HG03558 (cell line): ENCODE data around the gene SMC3.
A peak's percentile ranks its signal among the peaks of the same experiment; 100 is the strongest.
"Not testable (repeated sequence)": the region's sequence is repeated elsewhere in the genome, so short reads cannot be mapped to it uniquely, and the experiment has no call there.

ENCODE experiments used
- ATAC-seq: cut with Tn5 transposase; IDR thresholded peaks from one replicate; pipeline ENCODE4 v1.9.1; 2021; ENCODE audit warnings: moderate number of reproducible peaks; ENCODE audit not compliant: unreplicated experiment; ENCODE audit errors: extremely low read depth

SMC3 gene

DNA sequence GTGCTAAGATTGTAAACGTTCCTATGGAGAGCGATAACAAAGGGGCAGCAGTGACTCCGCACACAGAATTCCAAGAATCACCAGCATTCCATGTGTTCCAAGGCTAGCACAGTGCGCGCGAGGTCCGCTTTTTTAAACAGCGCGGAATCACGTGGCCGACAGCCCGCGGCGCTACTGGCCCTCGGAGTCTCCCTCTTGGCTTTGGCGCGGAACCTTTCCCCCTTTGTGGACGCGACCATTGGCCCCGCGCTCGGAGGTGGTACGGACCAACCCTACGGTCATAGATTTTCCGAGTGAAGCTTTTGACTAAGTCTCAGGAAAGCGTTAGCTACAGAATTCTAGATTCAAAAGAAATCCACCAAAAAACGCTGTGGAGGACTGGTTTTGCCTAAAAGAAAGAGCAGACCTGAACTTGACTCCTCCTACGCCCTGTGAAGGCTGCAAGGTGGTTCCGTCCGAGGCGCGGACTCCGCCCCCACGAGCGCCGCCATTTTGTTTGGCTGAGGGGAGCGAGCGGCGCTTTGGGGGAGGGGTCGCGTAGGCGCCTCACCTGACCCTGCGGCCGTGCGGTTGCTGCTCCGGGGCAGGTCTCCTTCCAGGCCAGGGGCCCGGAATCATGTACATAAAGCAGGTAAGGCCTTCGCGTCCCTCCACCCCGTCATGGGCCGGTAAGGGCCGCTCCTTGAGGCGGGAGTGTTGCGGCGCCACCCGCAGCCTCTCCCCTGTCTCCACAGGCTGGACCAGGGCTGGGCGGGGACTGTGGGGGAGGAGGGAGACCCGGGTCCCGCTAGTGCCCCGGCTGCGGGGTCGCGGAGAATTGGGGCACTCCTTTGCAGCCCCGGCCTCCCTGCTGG, at the start of gene SMC3:
Gene SMC3, plus strand, starts transcription at position 495 of the 854 bp plus-strand sequence. Its CDS starts 122 bp downstream, at position 617.
- peak; percentile 75 for ATAC-seq

DNA sequence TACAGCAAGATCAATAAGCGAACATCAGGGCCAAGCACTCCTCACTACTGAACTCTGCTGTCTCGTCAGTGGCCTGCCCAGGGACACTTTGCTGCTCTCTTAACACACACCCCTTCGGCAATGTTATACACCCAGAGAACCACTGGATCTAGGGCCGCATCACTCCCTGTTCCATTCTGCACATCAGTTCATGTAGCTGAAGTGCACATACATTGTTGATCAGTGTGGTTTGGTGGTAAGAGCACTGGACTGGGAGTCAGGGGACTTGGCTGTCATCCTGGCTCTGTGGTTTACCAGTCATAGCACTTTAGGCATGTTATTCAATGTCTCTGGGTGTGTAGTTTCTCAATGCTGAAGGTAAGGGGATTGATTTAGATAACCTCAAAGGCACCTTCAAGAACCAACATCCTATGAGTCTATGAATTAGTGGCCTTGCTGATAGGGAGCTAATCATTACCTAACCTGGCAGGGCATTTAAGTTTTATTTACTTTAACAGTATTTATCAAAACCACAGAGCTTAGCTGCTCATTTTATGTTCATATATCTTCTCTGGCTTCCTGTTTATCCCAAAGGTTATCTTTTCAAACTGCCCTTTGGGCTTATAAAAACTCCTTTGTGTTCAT, 45.0 kb upstream of the SMC3 start:
- no peak for ATAC-seq

DNA sequence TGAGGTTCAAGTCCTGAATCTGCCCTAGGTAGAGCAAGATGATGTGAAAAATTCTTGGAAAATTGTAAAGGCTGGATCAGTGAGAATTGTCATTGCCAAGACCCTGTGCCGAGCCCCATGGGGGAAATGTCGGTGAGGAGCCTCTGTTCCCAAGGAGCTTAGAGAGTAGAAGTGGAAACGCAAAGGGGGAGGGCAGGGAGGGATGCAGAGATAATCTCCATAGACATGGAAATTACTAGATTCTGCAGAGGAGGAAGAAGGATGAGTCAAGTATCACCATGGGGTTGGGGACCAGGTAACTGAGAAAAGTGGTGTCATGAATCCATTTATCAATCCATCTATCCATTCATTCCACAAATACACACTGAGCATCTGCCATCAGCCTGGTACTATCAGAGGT, 43.8 kb upstream of the SMC3 start:
- ATAC-seq = no peak

GRCh38 chr10:110524179-110524858, 43.2 kb upstream of the SMC3 start:
- no peak for ATAC-seq

DNA sequence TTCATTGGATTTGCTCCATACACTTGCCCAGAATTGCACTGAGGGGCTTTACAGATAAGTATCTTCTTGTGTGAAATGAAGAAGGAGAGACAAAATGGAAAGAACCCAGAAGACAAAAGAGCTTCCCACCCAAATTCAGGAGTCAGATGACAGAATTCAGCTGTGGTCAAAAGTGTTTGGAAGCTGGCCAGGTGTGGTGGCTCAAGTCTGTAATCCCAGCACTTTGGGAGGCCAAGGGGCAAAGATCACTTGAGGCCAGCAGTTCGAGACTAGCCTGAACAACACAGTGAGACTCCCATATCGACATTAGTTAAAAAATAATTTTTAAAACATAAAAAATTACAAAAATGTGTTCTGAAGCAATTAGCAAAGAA, 42.6 kb upstream of the SMC3 start:
- no peak for ATAC-seq

DNA sequence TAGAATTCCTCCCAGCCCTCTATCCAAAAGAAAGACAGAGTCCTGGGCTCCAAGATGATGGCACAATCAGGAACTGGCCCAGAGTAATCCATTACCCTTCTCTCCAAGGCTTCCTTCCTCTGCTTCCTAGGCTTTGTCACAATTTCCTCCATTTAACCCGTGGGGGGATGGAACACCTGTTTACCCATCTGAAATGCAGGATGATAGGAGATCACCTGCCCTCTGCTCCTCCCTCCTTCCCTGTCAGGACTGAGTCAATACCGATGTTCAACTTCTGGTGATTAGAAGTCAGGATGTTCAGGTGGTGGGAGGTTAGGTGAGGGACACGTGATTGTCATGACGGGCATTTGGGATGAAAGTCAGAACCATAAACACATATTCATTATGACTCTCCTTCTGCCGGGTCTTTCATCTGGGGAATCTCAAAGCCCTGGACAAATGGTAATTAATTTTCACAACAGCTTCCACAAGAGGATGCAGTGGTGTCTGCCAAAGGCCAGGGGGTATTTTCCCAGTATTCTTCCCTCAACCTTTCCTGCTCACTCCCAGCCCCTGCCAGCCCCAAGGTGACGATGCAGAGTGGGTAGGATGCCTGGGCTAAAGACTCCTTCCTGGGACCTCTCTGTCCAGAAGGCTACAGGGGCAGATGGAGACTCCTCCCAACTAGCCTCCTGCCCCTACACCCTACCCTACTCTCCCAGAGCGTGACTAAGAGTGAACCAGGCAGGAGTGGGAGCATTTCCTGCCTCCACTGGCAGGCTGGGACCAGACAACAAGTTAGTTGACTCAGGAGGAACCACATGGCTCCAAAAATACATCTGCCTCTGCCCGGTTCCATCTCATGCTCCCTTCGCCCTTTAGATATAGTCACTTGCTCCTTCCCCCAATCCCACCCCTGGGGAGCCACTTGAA, 41.9 kb upstream of the SMC3 start:
- ATAC-seq = no peak

- no peak for ATAC-seq
Observed at GRCh38 chr10:110527731-110528171, 39.7 kb upstream of the SMC3 start.

GRCh38 chr10:110528224-110528996, 39.1 kb upstream of the SMC3 start:
- no peak for ATAC-seq

DNA sequence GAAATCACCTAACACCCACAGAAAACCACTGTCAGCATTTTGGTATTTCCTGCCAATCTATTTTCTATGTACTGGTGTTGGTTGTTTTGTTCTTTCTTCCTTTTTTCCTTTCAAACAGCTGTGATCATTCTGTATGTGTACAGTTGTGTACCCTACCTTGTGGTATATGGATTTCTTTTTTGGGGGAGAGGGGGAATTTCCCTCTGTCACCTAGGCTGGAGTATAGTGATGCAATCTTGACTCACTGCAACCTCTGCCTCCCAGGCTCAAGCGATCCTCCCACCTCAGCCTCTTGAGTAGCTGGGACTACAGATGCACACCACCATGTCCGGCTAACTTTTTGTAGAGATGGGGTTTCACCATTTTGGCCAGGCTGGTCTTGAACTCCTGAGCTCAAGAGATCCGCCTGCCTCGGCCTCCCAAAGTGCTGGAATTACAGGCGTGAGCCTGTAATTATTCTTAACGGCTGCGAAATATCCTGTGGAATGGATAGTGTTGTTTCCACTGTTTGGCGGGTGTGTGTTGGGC, 38.4 kb upstream of the SMC3 start:
- ATAC-seq = peak; percentile 65

DNA sequence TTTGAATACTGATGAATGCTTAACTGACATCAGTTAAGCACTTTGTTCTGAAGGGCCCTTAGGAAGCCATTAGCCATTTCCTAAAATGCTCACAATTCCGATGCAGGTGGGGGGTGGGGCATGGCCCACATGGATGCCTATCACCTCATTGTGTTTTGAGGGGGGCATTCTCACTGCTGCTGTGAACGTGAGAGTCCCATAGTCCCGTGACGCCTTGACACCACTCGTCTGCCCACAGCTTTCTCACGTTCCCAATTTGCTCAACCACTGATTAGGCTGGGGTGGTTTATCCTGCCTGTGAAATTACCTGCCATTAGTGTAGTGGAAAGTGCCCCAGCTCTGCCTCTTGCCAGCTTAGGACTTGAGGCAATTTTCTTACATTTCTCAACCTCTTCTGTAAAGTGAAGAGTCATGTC, 37.9 kb upstream of the SMC3 start:
- ATAC-seq = no peak

DNA sequence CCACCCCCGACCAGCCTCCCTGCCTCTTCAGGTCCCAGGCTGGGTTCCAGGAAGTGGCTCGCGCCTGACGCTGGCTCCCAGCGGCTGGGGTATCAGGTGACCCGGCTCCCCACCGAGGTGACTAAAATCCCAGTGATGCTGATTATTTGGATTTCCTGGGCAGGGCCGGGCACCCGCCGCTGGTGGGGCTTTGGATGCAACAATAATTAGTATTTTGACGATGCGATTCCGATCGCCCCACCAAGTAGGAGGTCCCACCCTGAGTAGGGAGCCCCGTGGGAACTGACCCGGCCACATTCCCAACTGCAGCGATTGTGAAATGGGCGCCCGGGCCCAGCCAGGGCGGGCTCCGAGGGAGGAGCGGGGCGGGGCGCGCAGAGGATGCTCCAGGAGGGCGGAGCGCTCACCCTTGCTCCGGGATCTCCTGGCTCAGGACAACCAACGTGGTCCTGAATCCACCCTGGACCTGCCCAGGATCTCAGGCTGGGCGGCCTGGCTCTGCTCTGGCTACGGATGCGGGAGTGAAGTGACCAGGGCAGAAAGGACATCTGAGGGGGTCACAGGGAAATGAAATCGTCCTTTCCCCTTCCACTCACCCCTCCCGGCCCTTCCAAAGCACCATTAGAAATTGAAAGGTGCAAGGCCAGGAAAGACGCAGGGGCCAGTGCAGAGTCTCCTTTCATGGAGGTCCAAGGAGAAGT, 37.2 kb upstream of the SMC3 start:
- no peak for ATAC-seq

DNA sequence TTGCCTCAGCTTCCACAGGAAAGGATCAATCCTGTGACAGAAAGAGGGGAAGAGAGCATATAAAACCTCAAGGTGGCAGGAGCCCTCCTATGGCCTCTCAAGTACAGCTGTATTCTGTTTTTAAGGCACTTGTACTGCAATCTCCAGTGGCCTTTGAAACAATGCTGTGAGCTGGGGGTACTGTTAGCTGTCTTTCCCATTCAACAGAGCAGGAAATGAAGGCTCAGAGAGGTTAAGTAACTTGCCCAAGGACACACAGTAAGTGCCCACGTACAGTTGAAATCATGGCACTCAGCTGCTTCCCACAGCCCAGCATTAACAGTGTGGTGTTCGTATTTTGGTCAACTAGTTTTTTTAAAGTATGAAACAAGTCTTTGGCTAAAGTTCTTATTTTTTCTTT, 35.8 kb upstream of the SMC3 start:
- ATAC-seq = no peak

DNA sequence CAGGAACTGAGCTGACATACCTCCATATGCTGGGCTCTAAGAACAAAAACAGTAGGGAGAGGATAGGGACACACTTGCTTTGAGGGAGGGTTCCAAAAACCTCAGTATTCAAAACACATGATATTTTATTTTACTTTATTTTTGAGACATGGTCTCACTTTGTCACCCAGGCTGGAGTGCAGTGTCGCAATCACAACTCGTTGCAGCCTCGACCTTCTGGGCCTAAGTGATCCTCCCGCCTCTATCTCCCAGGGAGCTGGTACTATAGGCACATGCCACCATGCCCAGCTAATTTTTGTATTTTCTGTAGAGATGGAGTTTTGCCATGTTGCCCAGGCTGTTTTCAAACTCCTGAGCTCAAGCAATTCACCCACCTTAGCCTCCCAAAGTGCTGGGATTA, 34.9 kb upstream of the SMC3 start:
- ATAC-seq = not testable (repeated sequence)

- ATAC-seq = no peak
Observed at GRCh38 chr10:110533149-110533548, 34.3 kb upstream of the SMC3 start.

DNA sequence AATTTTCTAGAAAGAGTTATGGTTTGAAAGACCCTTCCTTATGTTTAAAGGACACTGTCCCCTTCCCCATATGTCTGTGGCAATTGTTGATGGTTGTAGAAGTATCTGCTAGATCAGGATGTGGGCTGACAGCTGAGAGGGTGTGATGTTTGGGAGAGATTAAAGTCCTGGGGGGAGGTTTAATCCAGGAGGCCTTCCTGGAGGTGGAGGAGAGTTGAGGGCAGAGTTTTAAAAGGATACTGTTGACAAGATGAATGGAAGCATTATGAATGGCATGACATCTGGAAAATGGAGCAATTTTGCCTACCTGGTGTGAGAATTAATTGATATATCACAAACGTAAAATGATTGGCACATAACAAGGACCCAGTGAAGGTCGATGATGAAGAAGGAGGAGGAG, 32.9 kb upstream of the SMC3 start:
- no peak for ATAC-seq

DNA sequence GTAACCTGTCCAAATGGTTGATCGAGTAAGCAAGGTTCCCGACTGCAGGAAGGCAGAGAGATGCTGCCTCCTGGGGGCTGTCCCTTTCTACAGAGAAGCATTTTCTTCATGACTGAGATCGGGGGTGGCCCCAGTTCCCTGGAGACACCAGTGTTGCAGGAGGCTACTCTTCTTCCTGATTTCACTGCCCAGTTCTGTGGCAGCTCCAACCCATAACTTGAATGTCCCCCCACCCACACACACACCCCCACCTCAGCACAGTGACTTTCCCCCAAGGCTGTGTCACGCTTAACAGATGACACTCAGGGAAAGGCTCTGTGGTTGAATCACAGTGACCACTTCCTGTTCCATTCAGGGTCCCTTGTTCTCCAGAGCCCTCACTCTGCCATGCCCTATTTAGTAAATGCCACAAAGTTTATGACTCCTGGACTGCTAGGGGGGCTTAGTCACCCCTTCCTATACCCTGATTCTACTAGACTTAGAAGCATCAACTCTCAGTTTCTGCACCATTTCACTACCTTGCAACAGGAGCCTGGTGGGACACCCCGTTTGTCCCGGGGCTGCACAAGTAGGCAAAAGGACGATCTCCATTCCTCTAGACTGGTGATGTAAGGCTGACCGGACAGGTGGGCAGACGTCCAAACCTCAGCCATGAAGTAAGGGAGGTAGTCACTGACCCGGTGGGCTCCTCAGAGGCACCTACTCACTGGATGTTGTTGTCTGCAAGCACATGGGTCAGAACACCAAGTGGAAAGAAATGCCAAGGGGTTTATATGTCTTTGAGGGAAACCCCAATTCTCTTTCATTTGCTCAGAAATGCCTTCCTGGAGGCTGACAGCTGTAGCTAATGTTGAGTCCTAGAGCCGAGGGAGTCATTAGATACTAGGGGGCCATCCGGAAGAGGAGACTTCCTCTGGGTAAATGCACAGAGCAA, 31.3 kb upstream of the SMC3 start:
- ATAC-seq = peak; percentile 74

DNA sequence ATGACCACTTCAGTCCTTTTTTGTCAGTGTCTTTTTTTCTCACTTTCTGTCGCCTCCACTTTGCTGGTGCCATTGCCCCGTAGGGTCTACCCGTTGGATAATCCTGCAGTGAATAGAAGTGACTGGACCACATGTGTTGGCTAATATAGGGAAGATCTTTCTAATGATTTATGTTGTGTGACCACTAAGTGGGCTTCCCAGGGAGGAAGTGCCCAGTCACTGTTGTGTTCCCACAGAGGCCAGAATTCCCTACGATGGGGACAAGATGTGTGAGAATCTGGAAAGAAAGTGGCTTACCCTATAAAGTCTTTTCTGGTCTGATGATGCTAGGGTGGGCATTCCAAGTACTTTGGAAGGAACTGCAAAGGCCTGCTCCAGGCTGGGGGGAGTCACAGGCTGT, 28.4 kb upstream of the SMC3 start:
- ATAC-seq = no peak

DNA sequence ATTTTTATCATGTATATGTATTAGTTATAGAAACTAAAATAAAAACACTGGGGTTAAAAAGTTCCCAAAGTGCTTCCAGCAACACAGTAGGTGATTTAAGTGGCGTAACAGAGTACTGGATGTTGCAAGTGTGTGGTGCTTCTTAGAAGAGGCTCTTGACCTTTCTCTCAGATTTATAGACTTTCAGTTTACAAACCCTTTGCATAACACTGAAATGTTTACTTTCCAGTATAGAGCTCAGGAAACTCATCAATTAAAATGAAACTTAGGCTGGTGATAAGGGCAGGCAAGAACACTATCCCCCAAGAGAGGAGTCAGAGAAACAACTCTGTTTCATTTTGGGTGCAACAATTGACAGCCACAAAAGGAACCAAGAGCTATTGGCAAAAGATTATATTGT, 27.5 kb upstream of the SMC3 start:
- no peak for ATAC-seq
